Measurements from ENCODE around the gene CXCL16.

GRCh38 chr17:4708436-4708835, 31.3 kb downstream of the CXCL16 start:
- TF ChIP-seq CTCF (IDR thresholded peaks at IDR 0.05), result no peak
- no peak for TF ChIP-seq POLR2A (IDR thresholded peaks at IDR 0.05)

Data from uterus (tissue), 2 donors.